KOPT-K1 (cell line): ENCODE results near the gene ZFYVE27.

Experiments
- H3K27ac ChIP-seq: fragments of 200-600 bp; sonication (generic); 2 replicates; pipeline ENCODE4 v1.5.1; 2016; ENCODE audit warnings: antibody characterized with exemption, mild to moderate bottlenecking, low read depth, low read length; ENCODE audit not compliant: poor library complexity, severe bottlenecking
- H3K36me3 ChIP-seq: fragments of 200-600 bp; sonication (generic); 2 replicates; pipeline ENCODE4 v1.5.1; 2017; ENCODE audit warnings: antibody characterized with exemption, mild to moderate bottlenecking, low read length, moderate library complexity; ENCODE audit not compliant: insufficient read depth
- H3K9me3 ChIP-seq: fragments of 200-600 bp; sonication (generic); 2 replicates; pipeline ENCODE4 v1.5.1; 2017; ENCODE audit warnings: antibody characterized with exemption, low read length, mild to moderate bottlenecking; ENCODE audit not compliant: insufficient read depth, poor library complexity, severe bottlenecking

ZFYVE27 gene

GRCh38 chr10:97782455-97783228 lies 45.7 kb downstream of the ZFYVE27 start:
- Histone ChIP-seq H3K27ac (no peak overlapping the region), H3K9me3 (no peaks in the 10 kb centered on the region), H3K36me3 (no peaks in the 10 kb centered on the region)

- H3K9me3 ChIP-seq, result no peaks in the 10 kb centered on the region
- H3K36me3 ChIP-seq, result no peaks in the 10 kb centered on the region
- no peak overlapping the region for H3K27ac ChIP-seq
Measured at GRCh38 chr10:97784200-97784810, 47.4 kb downstream of the ZFYVE27 start.

- H3K9me3 ChIP-seq, result no peaks in the 10 kb centered on the region
- H3K27ac ChIP-seq, result no peak overlapping the region
Measured at GRCh38 chr10:97785231-97785630, 48.3 kb downstream of the ZFYVE27 start.

GRCh38 chr10:97785731-97786130 lies 48.8 kb downstream of the ZFYVE27 start:
- H3K36me3 ChIP-seq, result no peaks in the 10 kb centered on the region
- H3K27ac ChIP-seq, result no peak overlapping the region
- H3K9me3 ChIP-seq, result no peaks in the 10 kb centered on the region

More at GRCh38 chr10:97785231-97785630, 48.3 kb downstream of the ZFYVE27 start:
- no peaks in the 10 kb centered on the region for H3K36me3 ChIP-seq

- H3K27ac ChIP-seq, result no peak overlapping the region
- H3K36me3 ChIP-seq, result no peaks in the 10 kb centered on the region
- no peaks in the 10 kb centered on the region for H3K9me3 ChIP-seq
Measured at GRCh38 chr10:97788552-97789442, 51.9 kb downstream of the ZFYVE27 start.

- H3K9me3 ChIP-seq, result no peaks in the 10 kb centered on the region
- H3K36me3 ChIP-seq, result no peaks in the 10 kb centered on the region
- no peak overlapping the region for H3K27ac ChIP-seq
Measured at GRCh38 chr10:97789770-97790397, 53.0 kb downstream of the ZFYVE27 start.

- H3K27ac ChIP-seq, result no peak overlapping the region
- no peaks in the 10 kb centered on the region for H3K36me3 ChIP-seq
- H3K9me3 ChIP-seq, result no peaks in the 10 kb centered on the region
Measured at GRCh38 chr10:97791824-97792721, 55.1 kb downstream of the ZFYVE27 start.

- H3K9me3 ChIP-seq, result peaks cover 26% of the 10 kb centered on the region
- H3K36me3 ChIP-seq, result no peaks in the 10 kb centered on the region
- H3K27ac ChIP-seq, result no peak overlapping the region
Measured at GRCh38 chr10:97795886-97796285, 59.0 kb downstream of the ZFYVE27 start.

GRCh38 chr10:97796651-97797050 lies 59.7 kb downstream of the ZFYVE27 start:
- H3K9me3 ChIP-seq, result peaks cover 26% of the 10 kb centered on the region
- H3K36me3 ChIP-seq, result no peaks in the 10 kb centered on the region
- H3K27ac ChIP-seq, result no peak overlapping the region

GRCh38 chr10:97798958-97799610 lies 62.2 kb downstream of the ZFYVE27 start:
- Histone ChIP-seq H3K27ac (no peak overlapping the region), H3K9me3 (peaks cover 26% of the 10 kb centered on the region), H3K36me3 (no peaks in the 10 kb centered on the region)

- H3K36me3 ChIP-seq, result no peaks in the 10 kb centered on the region
- H3K27ac ChIP-seq, result no peak overlapping the region
- H3K9me3 ChIP-seq, result peaks cover 26% of the 10 kb centered on the region
Measured at GRCh38 chr10:97800474-97800873, 63.5 kb downstream of the ZFYVE27 start.

GRCh38 chr10:97801422-97801821 lies 64.5 kb downstream of the ZFYVE27 start:
- no peaks in the 10 kb centered on the region for H3K36me3 ChIP-seq
- no peak overlapping the region for H3K27ac ChIP-seq

GRCh38 chr10:97805096-97805884 lies 68.4 kb downstream of the ZFYVE27 start:
- no peaks in the 10 kb centered on the region for H3K36me3 ChIP-seq
- H3K27ac ChIP-seq, result no peak overlapping the region
- peaks cover under 1% of the 10 kb centered on the region for H3K9me3 ChIP-seq

More at GRCh38 chr10:97801422-97801821, 64.5 kb downstream of the ZFYVE27 start:
- peaks cover 26% of the 10 kb centered on the region for H3K9me3 ChIP-seq
